Superior temporal gyrus (tissue), 1 donor: ENCODE results near the gene NNT.
A peak's percentile ranks its signal among the peaks of the same experiment; 100 is the strongest.
"Not testable (repeated sequence)": the region's sequence is repeated elsewhere in the genome, so short reads cannot be mapped to it uniquely, and the experiment has no call there.

Source experiments
- DNase-seq: peaks from one replicate; pipeline ENCODE4 v3.0.0-alpha.2; 2016; ENCODE audit errors: extremely low spot score

Gene NNT

GRCh38 chr5:43582082-43583005, 20.6 kb upstream of the NNT start:
- DNase-seq = no peak

DNA sequence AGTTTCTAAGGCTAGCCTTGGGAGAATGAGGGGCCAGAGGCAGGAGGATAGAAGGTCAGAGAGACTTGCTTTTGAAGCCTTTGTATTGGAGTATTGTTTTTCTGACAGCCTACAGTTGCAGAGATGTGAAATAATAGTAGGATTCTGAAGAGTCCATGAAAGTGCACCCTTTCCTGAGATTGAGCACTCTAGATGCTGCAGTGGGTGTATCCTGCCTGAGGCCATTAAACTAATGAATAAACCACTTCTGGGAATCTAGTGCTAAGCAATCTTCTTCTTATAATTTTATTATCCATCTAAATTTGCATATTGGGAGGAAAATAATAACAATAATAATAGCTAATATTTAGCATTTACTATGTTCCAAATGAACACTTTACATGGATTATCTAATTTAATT, 19.3 kb upstream of the NNT start:
- no peak for DNase-seq

DNA sequence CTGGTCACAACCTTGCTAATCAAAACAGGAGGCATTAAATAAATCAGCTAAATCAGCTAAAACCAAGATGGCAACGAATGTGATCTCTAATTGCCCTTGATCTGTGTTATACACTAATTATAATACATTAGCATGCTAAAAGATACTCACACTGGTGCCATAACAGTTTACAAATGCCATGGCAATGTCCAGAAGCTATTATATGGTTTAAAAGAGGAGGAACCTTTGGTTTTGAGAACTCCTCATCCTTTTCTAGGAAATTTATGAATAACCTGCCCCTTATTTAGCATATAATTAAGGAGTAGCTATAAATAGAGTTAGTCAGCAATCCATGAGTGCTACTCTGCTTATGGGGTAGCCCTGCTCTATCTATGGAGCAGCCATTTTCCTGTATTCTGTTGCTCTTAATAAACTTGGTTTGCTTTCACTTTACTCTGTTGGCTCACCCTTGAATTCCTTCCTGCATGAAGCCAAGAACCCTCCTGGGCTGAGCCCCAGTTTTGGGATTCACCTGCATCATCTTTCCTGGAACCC, 18.7 kb upstream of the NNT start:
- no peak for DNase-seq

- DNase-seq = no peak
Observed at GRCh38 chr5:43588842-43589241, 14.1 kb upstream of the NNT start.

- DNase-seq = no peak
Observed at GRCh38 chr5:43589310-43589709, 13.7 kb upstream of the NNT start.

- DNase-seq = no peak
Observed at GRCh38 chr5:43590700-43591099, 12.3 kb upstream of the NNT start.

GRCh38 chr5:43592363-43592762, 10.6 kb upstream of the NNT start:
- DNase-seq = no peak

GRCh38 chr5:43598927-43599326, 4.1 kb upstream of the NNT start:
- not testable (repeated sequence) for DNase-seq

- no peak for DNase-seq
Observed at GRCh38 chr5:43601454-43602260, 1.3 kb upstream of the NNT start.

- peak; percentile 68 for DNase-seq
Observed at GRCh38 chr5:43603344-43604217, 601 bp downstream of the NNT start.

- DNase-seq = no peak
Observed at GRCh38 chr5:43604699-43605098, 1.7 kb downstream of the NNT start.

DNA sequence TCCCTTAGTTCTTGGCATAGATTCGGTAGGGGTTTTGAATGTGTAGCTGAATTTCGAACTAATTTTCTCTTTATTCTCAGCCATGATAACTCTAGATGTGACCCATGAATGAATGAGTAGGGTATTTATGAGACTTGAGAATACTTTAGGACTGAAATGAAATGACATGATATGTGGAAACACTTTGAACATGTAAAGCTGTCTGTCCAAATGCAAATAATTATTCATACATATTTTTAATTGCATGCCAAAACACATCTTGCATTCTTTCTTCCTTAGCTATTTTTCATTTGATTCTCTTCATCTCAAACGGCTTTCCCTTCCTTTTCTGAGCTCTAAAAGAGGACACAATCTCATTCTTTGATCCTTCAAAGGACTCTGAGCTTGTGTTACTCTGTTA, 3.4 kb downstream of the NNT start:
- no peak for DNase-seq

DNA sequence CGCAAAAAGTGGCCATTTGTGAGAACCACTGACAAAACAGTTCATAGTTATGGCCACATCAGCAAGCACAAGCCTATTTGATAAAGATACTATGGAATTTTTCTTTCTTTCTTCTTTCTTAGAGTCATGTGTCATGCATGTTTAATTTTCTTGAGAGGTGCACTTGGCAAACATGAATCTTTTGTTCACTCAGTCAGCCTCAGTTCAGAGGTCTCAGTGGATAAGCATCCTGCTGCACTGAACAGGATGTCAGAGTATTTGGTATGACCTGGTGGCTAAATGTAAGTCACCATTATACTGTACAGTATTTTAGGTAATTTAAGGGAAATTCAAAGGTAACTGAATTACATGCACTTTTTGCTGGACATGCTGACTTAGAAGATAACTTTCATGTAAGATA, 5.4 kb downstream of the NNT start:
- DNase-seq = no peak

DNA sequence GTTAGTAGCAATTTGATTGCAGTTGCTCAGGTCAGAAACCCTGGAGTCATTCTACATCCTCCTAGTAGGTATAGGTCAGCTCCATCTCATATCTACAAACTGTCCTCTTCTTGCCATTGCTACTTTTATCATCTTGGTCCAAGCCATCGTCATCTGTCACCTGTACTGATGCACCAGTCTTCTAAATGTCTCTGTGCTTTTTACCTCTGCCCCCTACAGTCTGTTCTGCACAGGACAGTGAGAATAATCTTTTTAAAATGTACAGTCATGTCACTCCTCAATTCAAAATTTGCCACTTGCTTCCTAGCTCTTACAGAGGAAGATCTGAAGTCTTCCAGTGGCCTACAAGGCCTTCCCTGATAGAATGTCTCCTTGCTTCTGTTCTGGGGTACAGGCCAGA, 6.8 kb downstream of the NNT start:
- DNase-seq = no peak

DNA sequence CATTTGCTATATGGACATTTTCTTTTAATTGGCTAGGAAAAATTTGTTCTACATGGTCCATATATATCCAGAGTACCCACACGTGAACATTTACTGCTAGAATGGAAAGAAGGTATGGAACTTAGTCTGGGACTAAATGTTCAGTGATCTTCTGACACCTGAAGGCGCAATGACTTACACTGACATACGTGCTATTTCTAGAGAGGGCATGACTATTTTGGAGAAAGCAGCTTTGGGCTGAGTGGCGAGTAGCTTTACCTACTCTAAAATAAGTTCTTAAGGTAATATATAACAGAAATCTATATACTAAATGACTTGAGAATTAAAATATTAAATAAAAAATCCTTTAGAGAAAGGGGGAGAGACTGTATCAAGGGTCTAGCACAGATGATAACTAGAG, 10.4 kb downstream of the NNT start:
- DNase-seq = no peak

- DNase-seq = no peak
Observed at GRCh38 chr5:43615445-43616184, 12.6 kb downstream of the NNT start.

- DNase-seq = no peak
Observed at GRCh38 chr5:43616535-43616934, 13.6 kb downstream of the NNT start.

- DNase-seq = no peak
Observed at GRCh38 chr5:43619380-43619779, 16.4 kb downstream of the NNT start.

DNA sequence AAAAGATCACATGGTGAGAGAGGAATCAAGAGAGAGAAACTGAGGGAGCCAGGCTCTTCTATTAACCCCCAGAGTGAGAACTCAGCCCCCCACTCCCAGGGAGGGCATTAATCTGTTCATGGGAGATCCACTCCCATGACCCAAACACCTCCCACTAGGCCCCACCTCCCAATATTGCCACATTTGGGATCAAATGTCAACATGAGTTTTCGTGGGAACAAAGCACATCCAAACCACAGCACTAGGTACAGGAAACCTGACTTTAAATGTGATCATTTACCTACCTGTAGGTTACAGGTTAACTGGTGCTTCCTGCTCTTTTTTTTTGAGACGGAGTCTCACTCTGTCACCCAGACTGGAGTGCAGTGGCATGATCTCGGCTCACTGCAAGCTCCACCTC, 16.9 kb downstream of the NNT start:
- no peak for DNase-seq

- no peak for DNase-seq
Observed at GRCh38 chr5:43620944-43621505, 18.0 kb downstream of the NNT start.

DNA sequence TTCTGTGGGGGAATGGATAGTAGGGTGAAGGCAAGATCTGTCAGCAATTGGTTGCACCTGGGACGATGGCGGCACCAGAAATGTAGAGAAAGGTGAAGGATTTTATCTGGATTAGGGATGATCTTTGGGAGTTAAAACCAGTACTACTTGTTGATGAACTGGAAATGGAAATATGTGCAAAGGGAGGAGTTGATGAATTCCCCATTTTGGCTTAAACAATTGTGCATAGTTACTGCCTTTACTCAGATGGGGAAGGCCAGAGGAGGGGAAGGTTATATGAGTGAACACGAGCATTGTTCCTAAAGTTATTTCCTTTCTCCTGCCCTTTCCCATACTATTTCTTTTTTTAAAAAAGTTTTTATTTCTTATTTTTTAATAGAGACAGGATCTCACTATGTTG, 19.1 kb downstream of the NNT start:
- DNase-seq = no peak
